NCI-H2171 (cell line): ENCODE results near the gene KATNAL1.
"Not testable (repeated sequence)": the region's sequence is repeated elsewhere in the genome, so short reads cannot be mapped to it uniquely, and the experiment has no call there.

ENCODE experiments used
- DNase-seq: peaks from one replicate; lab custom pipeline; 2025; lab: John Stamatoyannopoulos, UW

The KATNAL1 gene

DNA sequence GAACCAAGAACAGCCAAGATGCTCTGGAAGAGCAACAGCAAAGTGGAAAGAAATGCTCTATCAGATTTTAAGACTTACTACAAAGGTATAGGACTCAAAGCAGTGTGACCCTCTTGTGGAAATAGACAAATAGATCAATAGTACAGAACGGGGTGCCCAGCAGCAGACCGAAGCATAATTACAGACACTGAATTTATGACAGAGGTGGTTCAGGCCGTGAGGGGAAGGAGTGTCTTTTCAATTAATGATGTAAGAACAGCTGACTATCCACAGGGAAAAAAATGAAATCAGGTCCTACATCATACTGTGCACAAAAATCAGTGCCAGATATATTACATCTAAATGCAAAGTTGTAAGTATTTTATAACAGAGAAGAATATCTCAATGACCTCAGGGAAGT lies 95.6 kb downstream of the KATNAL1 start:
- no peak for DNase-seq

DNA sequence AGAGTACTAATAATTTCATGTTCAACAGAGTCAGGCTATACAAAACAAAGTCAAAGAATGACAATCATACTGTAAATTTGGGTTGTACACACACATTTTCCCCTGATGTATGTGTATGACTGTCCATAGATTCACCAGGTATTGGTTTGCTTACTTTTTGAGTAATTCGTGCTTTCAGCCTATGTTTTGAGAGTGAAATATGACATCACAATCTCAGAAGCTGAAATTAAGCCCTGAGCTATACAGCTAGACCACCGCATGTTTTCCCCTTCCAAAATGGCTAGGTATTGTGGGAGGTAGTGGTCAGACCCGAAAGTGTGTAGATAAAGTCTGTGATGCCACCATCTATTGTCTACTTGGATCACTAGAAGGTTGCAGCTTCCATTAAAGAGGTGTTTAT lies 102.8 kb downstream of the KATNAL1 start:
- DNase-seq = no peak

DNA sequence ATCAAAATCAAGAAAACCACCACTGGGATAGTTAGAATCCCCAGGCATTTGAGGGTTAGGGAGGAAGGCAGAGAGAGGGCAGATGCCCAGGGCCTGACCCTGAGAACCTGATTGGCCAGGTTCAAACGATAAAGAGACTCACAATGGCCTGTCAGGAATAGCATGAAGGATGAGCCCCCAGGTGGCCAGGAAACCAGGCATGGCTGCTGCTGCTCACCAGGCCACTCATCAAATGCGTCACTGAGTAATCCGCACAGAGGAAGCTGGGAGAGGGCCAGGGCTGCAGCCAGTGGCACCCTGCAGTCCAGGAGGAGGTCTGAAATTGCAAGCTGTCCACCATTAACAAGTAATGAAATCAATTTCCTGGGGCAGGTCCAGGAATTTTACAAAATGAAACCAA lies 111.3 kb downstream of the KATNAL1 start:
- no peak for DNase-seq

DNA sequence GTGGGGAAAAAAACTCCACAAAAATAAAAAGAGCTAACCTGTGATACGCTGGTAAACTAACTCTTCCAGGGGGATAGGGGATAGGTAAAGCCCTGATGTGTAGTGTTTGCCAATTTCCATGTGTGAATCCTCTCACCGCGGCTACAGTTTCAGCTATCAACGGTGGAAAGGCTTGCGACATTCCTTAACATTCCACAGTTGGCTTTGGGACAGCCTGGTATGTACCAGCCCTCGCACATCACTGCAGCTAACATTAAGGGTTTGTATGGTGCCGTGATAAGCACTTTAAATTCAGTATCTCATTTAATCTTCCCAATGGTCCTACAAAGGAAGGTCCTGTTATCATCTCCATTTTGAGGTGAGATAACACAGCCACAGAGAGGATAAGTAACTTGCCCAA lies 112.4 kb downstream of the KATNAL1 start:
- DNase-seq = no peak

DNA sequence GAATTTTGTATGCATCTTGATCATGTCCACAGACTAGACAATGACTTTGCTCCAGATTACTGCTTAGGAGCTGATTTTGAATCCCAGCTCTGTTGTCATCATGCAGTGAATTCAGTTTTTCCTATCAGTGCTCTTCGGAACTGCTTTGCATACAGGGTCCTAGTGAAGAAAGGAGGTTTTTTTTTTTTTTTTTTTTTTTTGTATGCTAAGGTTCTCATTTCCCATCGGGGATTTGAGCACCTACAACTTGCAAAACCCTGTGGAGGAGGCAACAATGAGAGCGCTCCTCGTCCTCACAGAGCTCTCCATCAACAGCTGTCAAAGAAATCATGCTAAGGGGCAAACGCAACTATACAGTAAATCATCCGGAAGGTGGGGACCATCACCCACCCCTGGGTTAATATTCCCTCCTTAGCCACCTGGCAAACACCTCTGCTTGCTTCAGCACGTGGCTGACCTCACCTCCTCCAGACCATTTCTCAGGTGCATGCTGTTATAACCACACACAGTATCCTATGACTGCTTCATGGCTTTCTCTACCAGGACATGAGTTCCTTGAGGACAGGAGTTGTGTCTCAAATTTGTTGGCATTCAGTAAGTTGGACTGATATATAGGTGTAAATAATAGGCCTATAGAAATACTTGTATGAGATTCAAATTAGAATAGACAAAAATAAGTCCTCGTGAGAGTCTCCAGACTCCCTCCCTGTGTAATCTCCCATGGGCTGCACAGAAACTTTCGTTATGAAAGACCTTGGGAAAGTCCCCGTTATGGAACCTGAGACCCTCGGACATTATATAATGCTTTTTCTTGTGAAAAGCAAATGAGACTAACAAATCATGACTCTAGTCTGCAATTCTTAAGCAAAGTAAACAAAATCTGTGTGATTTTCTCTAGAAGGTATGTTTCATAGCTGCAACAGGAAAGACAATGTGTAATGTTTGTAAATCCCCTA lies 113.8 kb downstream of the KATNAL1 start:
- DNase-seq = no peak

DNA sequence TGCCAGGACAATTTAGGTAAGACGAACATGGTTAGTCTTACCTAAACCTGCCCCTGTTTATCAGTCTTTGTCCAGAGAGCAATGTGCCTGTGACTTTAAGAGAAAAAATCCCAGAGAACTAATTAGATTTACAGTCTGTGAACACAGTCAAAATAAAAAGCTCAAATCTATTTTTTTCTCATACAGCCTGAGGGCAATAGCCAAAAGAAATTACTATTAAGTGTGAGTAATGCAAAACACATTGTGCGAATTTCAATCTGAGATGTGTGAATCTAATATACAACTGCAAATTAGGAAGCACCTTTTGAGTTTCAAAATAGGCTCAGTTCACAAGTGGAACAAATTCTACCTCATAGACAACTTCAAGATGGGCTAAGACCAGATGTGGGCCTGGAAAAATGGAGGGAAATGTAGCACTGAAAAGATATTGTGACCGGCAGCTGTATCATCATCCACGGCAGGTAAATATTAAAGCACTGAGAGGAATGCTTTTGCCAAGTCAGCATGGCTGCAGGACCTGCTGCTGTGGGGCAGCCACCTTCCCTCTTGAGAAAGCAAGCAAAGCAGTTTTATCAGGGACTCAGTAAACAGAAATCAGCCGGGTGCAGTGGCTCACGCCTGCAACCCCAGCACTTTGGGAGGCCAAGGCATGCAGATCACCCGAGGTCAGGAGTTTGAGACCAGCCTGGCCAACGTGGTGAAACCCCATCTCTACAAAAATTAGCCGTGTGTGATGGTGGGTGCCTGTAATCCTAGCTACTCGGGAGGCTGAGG lies 114.8 kb downstream of the KATNAL1 start:
- no peak for DNase-seq

DNA sequence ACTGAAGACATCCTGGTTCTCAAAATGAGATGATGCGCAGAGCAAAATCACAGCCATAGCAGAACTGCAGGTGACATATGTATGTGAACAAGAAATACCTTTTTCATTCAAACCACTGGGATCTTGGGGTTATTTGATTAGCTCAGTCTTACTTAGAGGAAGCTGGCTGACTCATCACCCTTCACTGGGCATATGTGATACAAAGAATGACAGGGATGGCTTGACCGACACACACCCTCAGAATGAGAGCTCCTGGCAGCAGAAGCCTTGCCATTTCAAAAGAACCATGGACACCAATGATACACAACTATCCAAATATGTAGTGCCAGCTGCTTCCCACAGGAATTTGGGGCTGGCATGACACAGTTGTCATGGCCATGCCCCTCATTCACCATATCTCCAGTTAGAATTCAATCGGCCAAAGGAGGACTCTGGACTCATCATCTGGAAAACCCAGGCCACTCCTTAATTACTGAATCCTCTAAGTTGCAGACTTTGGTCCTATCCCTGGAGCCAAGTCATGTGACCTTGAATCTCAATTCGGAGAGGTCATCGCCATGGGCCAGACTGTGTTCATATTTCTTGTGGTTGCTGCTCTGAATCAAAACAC lies 115.8 kb downstream of the KATNAL1 start:
- DNase-seq = no peak

DNA sequence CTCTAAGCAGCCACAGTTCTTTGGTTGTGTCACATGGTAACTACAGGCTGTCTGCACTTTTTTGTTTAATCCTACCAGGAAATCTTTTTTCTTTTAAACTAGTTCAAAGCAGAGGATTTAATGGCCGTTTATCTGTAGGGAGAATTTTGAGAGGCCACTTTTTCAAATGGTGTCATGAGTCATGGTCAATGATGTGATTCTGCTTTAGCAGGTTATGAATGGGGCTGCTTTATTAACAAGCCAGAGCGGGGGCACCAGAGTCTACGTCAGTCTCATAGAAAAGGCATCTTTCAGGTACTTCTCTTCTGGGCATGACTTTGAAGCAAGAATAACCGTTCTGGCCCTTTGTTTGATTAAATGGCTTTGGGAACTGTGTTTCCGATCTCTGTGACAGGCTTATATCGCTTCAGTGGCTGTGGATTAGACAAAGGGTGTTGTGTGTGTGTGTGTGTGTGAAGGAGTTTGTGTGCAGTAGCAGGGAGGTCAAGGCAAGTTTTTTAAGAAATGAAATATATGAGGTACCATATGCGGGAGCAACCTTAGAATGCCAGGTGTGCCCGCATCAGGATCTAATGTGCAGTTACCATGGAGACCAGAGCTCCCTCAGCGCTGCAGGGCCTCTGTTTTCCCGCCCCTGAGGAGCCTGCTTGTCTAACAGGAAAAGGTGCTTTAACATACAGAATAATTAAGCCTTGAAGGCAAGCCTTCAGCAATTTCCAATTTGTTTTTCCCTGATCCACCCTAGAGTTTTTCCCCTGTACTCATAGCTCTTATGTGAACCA lies 120.5 kb downstream of the KATNAL1 start:
- peak; percentile 30 for DNase-seq

DNA sequence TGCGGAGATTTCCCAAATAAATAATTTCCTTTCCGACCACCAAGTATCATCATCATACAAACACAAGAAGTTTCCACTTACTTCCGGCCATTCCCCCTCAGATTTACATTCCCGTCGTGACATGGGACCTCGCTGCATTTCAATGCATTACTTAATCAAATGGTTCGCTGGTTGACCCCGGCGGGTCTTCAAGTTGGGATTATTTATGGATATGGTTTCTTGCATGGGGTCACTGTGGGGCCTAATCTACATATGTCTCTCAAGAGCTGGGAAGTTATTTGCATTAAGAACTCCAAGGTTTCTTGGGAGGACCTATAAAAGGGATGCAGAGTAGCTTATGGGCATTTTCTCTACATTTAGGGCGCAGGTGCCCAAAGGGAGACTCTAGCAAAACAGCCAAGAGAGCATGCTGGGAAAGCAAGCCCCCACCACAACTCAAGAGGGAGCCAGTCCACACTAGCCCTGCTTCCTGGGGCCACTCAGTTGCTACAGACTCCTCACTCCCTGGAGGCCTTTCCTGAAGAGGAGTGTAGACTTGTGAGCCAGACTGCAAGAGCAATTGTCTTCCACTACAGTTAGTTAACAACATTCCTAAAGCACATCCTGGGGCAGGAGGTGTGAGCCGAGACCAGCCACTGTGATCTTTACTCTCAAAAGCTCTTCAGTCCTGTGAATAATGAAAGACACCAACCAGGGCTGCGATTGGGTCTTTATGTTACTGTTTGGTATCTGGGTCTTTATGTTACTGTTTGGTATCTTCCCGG lies 125.3 kb downstream of the KATNAL1 start:
- DNase-seq = no peak

DNA sequence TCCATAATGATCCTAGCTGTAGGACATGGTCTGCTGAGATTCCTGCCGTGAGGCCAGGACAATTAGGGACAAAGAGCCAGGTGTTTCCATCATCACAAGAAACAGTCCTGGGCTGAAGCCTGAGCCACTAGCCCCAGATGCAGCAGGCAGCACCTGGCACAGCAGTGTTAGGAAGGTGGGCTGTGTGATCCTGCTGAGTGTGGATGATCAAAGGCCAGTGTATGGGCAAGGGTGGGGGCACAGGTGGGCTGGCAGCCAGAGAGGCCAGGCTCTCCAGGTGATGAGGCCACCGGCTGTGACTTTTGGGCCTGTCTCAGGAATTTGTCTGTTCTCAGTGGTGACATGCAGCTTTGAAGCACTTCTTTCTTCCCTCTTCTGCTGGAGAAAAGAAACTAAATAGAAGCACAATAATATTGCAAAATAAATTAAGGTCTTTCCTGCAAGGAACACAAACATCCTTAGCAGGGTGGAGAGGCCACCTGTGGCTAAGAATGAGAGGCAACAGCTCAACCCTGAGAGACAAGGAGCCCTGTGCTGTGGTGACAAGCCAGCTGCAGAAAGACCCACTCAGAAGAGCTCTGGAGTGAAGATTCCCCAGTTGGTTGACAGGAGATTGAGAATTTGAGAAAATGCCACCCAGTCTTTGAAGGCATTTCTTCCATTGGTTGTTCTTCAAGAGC lies 127.6 kb downstream of the KATNAL1 start:
- DNase-seq = no peak

DNA sequence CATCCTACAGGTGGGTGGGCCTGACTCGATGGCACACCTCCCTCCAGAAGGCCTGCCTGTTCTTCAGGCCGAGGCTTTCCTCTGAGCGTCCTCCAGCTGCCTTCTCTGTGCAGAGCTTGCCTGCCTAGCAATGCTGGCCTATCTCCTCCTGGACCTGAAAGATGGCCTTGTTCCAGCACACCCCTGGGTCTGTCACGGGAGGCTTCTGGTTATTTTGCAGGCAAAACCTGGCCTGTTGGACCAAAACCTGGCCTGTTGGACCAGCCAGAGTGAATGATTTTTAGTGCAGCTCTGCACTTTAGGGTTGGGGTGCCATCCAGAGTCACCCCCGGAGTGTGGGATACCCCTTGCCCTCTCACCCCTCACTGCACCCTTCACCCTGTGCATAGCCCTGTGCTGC lies 128.4 kb downstream of the KATNAL1 start:
- DNase-seq = no peak

DNA sequence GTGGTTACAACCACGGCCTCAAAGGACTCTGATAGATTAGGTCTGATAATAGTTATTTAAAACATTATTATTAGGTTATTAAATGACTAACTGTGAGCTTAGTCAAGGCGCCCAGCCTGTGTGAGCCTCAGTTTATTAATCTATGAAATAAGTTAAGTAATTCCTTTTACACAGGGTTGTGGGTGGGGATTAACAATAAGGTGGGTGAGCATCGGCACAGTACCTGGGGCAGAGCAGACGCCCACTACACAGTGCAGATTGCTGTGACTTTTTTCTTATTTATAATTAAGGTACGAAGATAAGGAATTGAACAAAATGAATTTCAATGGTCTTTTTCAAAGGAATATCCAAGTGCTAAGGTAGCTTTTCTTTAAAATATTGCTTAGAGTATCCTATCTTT lies 132.2 kb downstream of the KATNAL1 start:
- DNase-seq = no peak

DNA sequence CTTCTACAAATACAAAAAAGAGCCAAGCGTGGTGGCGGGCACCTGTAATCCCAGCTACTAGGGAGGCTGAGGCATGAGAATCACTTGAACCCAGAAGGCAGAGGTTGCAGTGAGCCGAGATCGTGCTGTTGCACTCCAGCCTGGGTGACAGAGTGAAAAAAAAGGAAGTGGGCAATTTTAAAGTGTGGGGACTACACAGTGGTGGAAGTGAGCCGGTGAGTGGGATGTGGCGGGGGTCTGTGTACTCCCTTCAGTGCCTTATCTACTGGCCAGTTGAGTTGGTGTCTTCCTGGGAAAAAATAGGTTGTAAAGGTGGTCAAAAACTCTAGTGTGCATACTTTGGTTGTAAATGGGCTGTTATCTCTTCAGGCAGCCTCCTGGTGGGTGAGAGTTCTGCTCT lies 133.1 kb downstream of the KATNAL1 start:
- not testable (repeated sequence) for DNase-seq

DNA sequence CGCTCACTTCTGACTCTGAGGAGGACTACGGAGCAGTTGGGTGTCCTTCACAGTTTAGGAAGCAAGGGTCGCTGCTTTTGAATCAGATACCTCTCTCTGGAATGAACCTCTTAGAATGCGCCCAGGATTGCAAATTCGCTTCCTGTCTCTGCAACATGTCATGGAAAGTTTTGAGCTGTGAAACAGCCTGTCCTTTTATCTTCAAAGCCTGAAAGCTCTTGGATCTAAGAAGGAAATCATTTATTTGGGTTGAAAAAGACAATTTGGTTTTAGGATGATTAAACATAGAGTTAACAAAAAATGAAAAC lies 134.1 kb downstream of the KATNAL1 start:
- no peak for DNase-seq

DNA sequence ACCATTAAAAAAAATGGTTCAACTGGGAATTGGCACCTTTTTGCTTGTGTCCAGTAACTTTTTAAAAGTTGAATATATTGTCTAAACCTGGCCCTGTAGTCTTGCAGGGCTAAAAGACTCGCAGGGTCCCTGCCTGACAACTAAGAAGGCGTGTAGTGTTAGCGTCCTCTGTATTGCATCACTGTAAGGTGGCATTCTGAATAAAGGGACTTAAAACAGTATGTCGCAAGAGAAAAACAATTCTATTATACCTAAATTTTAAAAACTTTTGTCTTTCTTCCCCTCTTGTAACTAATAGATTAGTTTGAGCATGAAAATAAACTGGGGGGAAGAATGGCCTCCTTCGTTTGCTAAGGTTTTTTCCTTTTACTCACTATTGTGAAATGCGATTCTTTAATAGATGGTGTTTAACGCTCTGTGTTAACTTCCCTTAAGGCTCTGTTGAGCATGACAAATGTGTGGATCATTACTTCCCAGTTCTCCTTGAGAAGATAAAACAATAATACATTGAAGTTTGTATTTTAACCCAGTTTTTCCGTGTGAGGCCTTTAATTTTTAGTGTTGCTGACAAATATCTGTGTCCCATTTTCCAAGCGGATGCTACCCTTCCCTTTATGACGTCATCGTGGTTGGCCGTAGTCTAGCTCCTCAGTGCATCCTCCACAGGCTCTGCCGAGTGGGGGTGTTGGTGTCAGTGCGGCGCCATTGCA lies 134.6 kb downstream of the KATNAL1 start:
- DNase-seq = no peak

DNA sequence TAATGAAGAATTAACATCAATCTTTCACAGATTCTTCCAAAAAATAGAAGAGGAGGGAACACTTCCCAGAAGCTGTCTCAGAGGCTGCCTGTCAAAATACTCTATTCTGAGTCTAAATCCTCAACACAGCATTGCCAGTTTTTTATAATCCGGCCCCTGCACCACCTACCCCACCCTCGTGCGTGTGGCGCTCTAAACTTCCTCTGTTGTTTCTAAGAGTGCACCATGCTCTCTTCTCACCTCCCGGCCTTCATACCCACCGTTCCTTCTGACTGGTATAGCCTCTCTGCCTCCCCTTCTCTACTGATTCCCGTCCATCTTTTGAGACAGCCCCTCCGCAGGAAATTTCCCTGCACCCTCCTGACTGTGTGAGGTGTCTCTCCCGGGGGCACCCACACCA lies 136.8 kb downstream of the KATNAL1 start:
- DNase-seq = no peak

DNA sequence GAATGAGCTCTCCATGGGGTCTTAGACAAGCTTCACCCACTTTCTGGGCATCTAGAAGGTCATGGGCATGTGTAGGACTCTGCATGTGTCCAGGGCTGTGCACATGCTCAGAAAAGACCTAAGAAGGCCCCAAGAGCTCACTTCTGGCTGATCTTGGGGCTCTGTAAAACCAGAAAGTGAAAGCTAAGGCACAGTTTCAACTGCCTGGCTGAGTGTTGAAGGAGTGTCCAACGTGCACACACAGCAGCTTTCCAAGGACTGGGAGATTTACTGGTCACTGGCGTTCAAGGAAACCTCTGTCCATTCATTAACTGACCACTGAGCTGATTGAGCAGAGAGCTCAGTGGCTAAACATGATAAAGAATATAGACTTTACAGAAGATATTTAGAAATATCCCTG lies 137.9 kb downstream of the KATNAL1 start:
- no peak for DNase-seq

DNA sequence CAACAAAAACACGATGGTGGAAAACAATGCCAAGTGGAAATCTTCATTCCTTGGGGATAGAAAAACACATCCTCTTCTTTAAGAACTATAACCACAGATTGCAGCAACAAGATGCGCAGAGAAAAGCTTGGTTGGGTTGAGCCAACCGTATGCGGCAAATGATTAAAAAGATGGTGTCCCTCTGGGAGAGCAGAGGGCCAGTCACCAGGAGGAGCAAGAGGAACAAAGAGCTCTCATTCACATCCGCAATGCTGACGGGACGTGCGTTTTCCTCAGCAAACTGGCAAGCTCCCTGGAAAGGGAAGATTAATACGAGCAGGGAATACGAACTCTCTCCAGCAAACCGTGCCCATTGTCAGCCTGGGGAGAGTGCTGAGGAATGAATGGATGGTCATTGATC lies 141.6 kb downstream of the KATNAL1 start:
- DNase-seq = no peak

DNA sequence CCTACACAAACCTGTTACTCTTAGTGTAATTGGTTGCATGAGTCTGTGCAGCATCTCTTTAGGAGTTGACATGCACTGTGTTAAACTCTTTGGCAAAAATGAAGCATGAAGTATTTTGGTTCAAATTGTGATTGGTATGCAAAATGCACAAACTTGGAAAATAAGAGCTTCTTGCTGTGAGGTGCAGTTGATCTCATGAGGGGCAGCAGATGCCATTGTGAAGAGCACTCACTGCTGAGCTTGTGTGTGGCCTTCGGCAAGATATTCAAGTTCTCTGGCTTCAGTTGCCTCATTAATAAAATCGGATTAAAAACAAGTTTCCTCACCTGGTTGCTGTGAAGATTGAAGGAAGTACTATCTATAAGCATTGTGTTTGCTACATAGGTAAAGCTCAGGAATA lies 142.3 kb downstream of the KATNAL1 start:
- no peak for DNase-seq

DNA sequence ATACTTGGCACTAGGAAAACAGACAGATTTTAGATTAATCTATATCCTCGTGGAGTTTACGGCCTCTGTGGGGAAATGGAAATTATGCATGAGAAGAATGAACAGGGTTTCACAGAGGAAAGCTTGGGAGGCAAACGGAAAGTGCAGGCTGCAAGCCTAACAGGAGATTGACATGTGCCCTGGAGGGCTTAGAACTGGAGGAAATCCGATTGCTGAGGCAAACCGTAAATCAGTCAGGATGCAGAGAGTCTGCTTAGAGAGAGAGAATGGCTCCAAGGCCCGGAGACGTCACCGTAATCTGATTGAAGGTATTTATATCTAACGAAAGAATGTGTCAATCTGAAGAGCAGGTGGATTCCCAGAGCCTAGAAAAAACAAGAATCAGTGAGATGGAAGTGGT lies 143.2 kb downstream of the KATNAL1 start:
- no peak for DNase-seq
